Peyer's patch (tissue), 4 donors: Measurements from ENCODE around the gene SOX21.

Experiments
- CTCF ChIP-seq, 6 experiments: fragments of 450-650 bp in 4 of 6; fragments of 200-600 bp in 2 of 6; sonication (generic) in 1 of 6; IDR thresholded peaks; one replicate each; pipeline ENCODE4 v1.5.1; 2017 to 2019; ENCODE audit warnings: antibody characterized with exemption in 6 of 6, mild to moderate bottlenecking in 3 of 6, moderate library complexity in 1 of 6
- POLR2A ChIP-seq, 2 donors: fragments of 450-650 bp; IDR thresholded peaks; one replicate each; pipeline ENCODE4 v1.5.1; 2017; ENCODE audit warnings: antibody characterized with exemption in 2 of 2, mild to moderate bottlenecking in 2 of 2, moderate library complexity in 2 of 2

DNA sequence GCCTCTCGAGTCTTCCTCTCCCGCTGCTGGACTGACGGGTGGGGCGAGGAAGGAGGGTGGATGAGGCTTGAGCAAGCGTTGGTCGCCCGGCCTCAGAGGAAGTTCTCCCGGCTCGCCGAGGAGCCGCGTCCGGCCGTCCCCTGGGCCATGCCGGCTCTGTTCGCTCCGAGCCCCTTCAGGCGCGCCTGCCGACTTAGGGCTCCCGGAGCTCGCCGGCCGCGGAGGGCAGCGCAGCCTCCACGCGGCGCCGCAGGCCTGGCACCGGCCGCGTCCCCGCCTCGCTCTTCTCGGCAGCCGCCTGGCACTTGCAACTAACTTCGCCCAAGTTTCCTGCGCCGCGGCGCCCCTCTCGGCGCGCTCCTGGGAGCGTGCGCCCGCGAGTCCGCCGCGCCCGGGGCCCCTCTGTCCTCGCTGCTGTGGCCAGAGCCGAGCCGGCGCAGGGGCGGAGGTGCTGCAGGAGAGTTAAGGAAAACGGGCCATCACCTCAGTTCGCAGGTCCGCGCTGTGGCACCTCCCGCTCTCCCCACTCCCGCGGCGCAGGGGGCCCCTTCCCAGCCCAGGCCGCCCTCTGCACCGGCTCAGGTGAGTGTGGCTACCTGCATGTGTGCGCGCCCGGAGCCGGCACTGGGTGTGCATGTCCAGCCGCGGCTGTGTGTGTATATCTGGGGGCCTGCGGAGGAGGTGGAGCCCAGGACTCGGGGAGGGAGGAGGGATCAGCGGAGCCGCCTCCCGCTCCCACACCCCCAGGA, 641 bp upstream of the SOX21 start:
- TF ChIP-seq CTCF (IDR thresholded peaks at IDR 0.05) (no peak), POLR2A (IDR thresholded peaks at IDR 0.05) (no peak)
